ENCODE data around the gene EFTUD2. TPM values are rescaled to one million over a fixed set of nuclear protein-coding genes. Genes with fewer than 3 reads are reported as not detected.

The EFTUD2 gene
- total RNA-seq, 6 donors from 2014 or later: 66.6 to 146 (median 75.6) TPM

DNA sequence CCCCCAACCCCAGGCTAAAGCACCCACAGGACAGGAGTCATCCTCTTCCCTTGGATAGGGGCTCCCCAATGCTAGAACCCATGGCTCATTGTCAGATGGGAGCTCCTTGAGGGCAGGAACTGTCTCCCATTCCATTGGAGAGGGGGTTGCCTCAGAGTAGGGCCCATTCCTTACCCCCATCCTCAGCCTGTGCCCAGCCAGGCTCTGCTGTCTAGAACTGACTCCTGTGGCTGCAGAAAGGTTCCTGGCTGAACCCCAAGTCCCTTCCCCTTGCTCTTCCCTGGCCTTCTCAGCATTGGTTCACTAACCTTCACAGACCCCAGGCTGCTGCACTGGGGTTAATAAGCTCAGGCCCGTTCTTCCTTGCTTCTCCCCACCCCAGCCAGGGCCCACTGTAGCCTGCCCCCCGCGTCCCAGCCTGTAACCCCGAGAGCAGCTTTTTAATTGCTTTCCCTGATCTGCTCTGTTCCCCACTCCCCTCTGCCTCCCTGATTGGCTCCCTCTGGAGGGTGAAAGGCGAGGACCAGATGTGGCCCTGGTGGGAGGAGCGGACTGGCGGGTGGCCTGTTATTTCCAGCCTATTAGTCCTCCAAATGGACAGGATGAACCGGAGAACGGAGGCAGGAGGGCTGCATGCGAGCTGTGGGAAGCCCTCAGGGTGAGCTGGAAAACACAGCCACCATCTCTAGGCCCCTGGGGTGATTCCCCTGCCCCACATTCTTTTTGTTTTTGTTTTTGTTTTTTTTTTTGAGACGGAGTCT lies 22.1 kb upstream of the EFTUD2 start:
- Histone ChIP-seq H3K27me3 (no peaks in the 10 kb centered on the region), H3K4me1 (peaks cover 0 to 8% (median 4%) of the 10 kb centered on the region in 4 donors), H3K4me3 (no peak overlapping the region), H3K27ac (no peak overlapping the region), H3K36me3 (no peaks in the 10 kb centered on the region), H3K9me3 (no peaks in the 10 kb centered on the region)
- no peak for DNase-seq
- TF ChIP-seq POLR2A (IDR thresholded peaks at IDR 0.05): no peak
- no peak for TF ChIP-seq CTCF (IDR thresholded peaks at IDR 0.05)
- no peak for TF ChIP-seq POLR2AphosphoS5 (IDR thresholded peaks at IDR 0.05)
- no peak for TF ChIP-seq EP300 (IDR thresholded peaks at IDR 0.05)
- ATAC-seq (ENCODE audit: low FRiP score in 2 of 2): no peak
- 71 to 76% methylated on average over 11 of the region's 11 CpGs for WGBS, 2 donors

DNA sequence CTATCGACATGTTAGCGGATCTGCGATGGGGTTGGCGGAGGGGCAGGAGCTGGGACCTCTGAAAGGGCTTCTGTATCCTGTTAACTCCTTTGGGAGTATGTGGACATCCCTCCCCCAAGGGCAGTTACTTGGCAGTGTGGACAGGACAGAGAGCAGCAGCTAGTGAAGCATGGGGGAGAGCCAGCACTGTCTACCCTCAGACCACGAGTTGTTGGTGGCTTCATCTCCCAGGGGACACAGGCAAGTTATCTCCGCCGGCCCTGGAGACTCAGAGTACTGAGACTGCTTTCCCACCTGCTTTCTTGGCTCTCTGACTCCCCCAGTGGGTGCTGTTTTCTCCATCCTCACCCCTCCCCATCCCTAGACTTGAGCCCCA lies 21.3 kb upstream of the EFTUD2 start:
- no peak overlapping the region for H3K27ac ChIP-seq
- peaks cover 0 to 16% (median 7%) of the 10 kb centered on the region in 4 donors for H3K4me1 ChIP-seq
- 72 to 79% methylated on average over 7 of the region's 7 CpGs for WGBS, 2 donors
- DNase-seq (no peak), ATAC-seq (ENCODE audit: low FRiP score in 2 of 2) (no peak)
- H3K27me3 ChIP-seq: no peaks in the 10 kb centered on the region
- H3K9me3 ChIP-seq: no peaks in the 10 kb centered on the region
- no peak overlapping the region for H3K4me3 ChIP-seq
- no peak for TF ChIP-seq POLR2A (IDR thresholded peaks at IDR 0.05)
- TF ChIP-seq EP300 (IDR thresholded peaks at IDR 0.05): no peak
- no peak for TF ChIP-seq CTCF (IDR thresholded peaks at IDR 0.05)
- no peak for TF ChIP-seq POLR2AphosphoS5 (IDR thresholded peaks at IDR 0.05)
- H3K36me3 ChIP-seq: no peaks in the 10 kb centered on the region

DNA sequence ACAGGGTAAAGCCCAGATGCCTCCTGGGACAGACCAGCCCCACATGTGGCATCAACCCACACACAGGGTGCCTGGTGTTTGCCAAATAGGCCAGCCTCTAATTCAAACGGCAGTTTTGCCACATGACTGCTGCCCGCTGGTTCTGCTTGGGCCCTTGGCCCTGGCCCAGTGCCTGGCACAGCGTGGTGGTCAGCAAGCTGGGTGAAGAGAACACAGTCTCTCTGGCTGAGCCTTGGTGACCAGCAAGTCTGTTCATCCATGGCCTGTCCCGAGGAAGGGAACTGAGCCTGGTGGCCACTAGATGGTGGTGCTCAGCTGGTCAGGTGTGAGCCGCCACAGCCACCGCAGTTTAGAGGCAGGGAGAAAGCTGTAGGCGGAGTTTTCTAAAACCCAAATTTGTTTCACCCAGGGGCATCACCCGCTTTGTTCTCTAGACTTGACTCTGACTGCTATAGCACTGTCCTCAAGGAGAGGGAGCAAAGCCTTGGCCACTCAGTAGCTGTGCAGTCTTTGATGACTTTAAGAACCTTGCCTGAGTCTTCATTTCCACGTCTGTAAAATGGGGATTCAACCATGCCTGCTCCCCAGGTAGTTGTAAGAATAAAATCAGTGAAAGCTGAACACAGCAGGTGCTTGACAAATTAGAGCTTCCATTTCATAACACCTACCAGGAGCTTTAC lies 20.8 kb upstream of the EFTUD2 start:
- H3K4me1 ChIP-seq: peaks cover 0 to 17% (median 8%) of the 10 kb centered on the region in 4 donors
- no peak for TF ChIP-seq POLR2A (IDR thresholded peaks at IDR 0.05)
- peak; percentile 80 to 91 (median 86) for TF ChIP-seq CTCF (IDR thresholded peaks at IDR 0.05)
- no peaks in the 10 kb centered on the region for H3K36me3 ChIP-seq
- WGBS, 2 donors: 20 to 38% methylated on average over 2 to 9 of the region's 9 CpGs
- no peaks in the 10 kb centered on the region for H3K27me3 ChIP-seq
- ATAC-seq (ENCODE audit: low FRiP score in 2 of 2) (peak; percentile 83 to 93), DNase-seq (peak in 1 of 2 donors; percentile 81)
- H3K9me3 ChIP-seq: no peaks in the 10 kb centered on the region
- H3K4me3 ChIP-seq: no peak overlapping the region
- no peak overlapping the region for H3K27ac ChIP-seq

GRCh38 chr17:44919411-44919810 lies 20.2 kb upstream of the EFTUD2 start:
- Histone ChIP-seq H3K4me3 (no peak overlapping the region), H3K27me3 (no peaks in the 10 kb centered on the region), H3K9me3 (no peaks in the 10 kb centered on the region), H3K4me1 (peaks cover 0 to 17% (median 8%) of the 10 kb centered on the region in 4 donors), H3K27ac (no peak overlapping the region), H3K36me3 (no peaks in the 10 kb centered on the region)
- 68 to 78% methylated on average over 2 of the region's 2 CpGs for WGBS, 2 donors
- ATAC-seq (ENCODE audit: low FRiP score in 2 of 2) (no peak), DNase-seq (no peak)
- TF ChIP-seq EP300 (IDR thresholded peaks at IDR 0.05) (no peak), POLR2AphosphoS5 (IDR thresholded peaks at IDR 0.05) (no peak), POLR2A (IDR thresholded peaks at IDR 0.05) (no peak), CTCF (IDR thresholded peaks at IDR 0.05) (no peak)

Measured in upper lobe of left lung (tissue), 6 donors.